Right lobe of liver (tissue), 6 donors: ENCODE results near the gene CDIP1. TPM values are rescaled to one million over a fixed set of nuclear protein-coding genes. Genes with fewer than 3 reads are reported as not detected.

Experiments
- ATAC-seq, 4 donors: fragments of 200-7000 bp; cut with Tn5 transposase; one replicate each; pipeline ENCODE4 v1.9.1; 2020; ENCODE audit warnings: mild to moderate bottlenecking in 4 of 4, moderate library complexity in 4 of 4
- DNase-seq, 3 donors: peaks; one replicate each; pipeline ENCODE4 v3.0.0-alpha.2; 2020
- H3K27ac ChIP-seq, 3 donors: fragments of 200-600 bp; one replicate each; pipeline ENCODE4 v1.8.0; 2022
- H3K27me3 ChIP-seq, 2 donors: fragments of 200-600 bp; one replicate each; pipeline ENCODE4 v1.8.0; 2022
- H3K36me3 ChIP-seq, 4 donors: fragments of 200-600 bp; sonication (generic) in 1 of 4; one replicate each; pipeline versions ENCODE4 v1.5.1 to v1.8.0; 2017 to 2022; ENCODE audit warnings: control low read depth in 1 of 4
- H3K4me1 ChIP-seq, 4 donors: fragments of 200-600 bp; sonication (generic) in 1 of 4; one replicate each; pipeline versions ENCODE4 v1.5.1 to v1.8.0; 2017 to 2022; ENCODE audit warnings: control low read depth in 1 of 4
- H3K4me3 ChIP-seq, 3 donors: fragments of 200-600 bp; one replicate each; pipeline ENCODE4 v1.8.0; 2022
- H3K9me3 ChIP-seq, 4 donors: fragments of 200-600 bp; sonication (generic) in 1 of 4; one replicate each; pipeline versions ENCODE4 v1.5.1 to v1.8.0; 2017 to 2022; ENCODE audit warnings: control low read depth in 1 of 4
- POLR2A ChIP-seq: fragments of 450-650 bp; IDR thresholded peaks from one replicate; pipeline ENCODE4 v1.6.1; 2017; ENCODE audit warnings: antibody characterized with exemption, mild to moderate bottlenecking
- WGBS: methylation state at CpG from one replicate; pipeline ENCODE4 v1.1.6; 2018; ENCODE audit warnings: low coverage, low lambda C conversion rate; ENCODE audit not compliant: insufficient coverage; ENCODE audit errors: missing lambda C conversion rate; 5-methylcytosine and 5-hydroxymethylcytosine counted together
- intact Hi-C, 2 donors: fragments of 100-400 bp; cut with DNase I; formaldehyde crosslinking; loops; one replicate each; pipeline versions ENCODE4 v1.11.2 to v1.14.1; 2022
- total RNA-seq, 6 experiments: library from RNA; depleted of rRNA in 2 of 6; stranded (reverse); fragments of >200 nt in 2 of 6; fragmentation: NEBNext Ultra II Directional in 3 of 6; extraction: Animal tissue kit (Norgen Biotek cat#: 25700) in 3 of 6; gene quantifications; one replicate each; pipeline versions ENCODE4 v1.1.0 to v1.2.4, GENCODE V29; 2016 to 2023
- TF ChIP-seq, protein P1 (sequence below), 4 donors: fragments of 200-600 bp in 3 of 4; fragments of 450-650 bp in 1 of 4; IDR thresholded peaks; one replicate each; pipeline versions ENCODE4 v1.5.1 to v1.8.0; 2016 to 2022; ENCODE audit warnings: antibody characterized with exemption in 4 of 4, mild to moderate bottlenecking in 2 of 4
- donor health status: DM: no; HTN: yes; CAD: no.
- donor health status: DM: no; HTN: no; CAD: no.
- donor health status: DM: no; HTN: no; CAD: no.
- donor health status: DM: no; HTN: yes; CAD: no.
- donor health status: DM: no; HTN: yes; CAD: no.

Gene CDIP1
- total RNA-seq, 6 experiments from 2014 or later = 15.7 to 23.2 (median 18.4) TPM

DNA sequence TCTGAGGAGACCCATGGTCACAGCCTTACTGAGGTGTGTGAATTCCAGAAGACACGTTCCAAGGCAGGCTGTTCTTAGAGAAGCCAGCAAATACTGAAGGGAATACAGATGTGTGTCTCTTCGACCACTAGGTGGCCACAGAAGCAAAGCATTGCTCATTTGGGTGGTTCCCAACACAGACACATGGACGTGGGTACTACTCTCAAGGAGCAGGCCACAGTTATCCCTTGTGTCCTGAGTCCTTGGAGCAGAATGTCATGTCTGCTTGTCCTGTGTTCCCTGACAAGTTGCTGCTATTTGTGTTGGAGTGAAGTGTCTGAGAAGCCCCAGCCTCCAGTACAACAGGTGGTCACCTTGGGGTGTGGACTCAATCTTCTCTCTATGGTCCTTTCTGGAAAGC lies 32.1 kb downstream of the CDIP1 start:
- Histone ChIP-seq H3K4me1 (peaks cover 0 to 10% (median 0%) of the 10 kb centered on the region in 4 donors), H3K27ac (no peak overlapping the region), H3K9me3 (no peaks in the 10 kb centered on the region), H3K36me3 (peaks cover 0 to 52% (median 26%) of the 10 kb centered on the region in 4 donors), H3K27me3 (no peaks in the 10 kb centered on the region), H3K4me3 (no peak overlapping the region)
- intact Hi-C loops = loop anchor here in 1 of 2 donors (10.0 kb wide), 1 partner anchor 48 kb away; the partner anchor contains the start of gene C16orf96
- ATAC-seq (peak; percentile 78 to 87 (median 78)), DNase-seq (peak in 1 of 3 donors; percentile 63)
- TF ChIP-seq POLR2A = no peak
- TF ChIP-seq, protein P1, sequence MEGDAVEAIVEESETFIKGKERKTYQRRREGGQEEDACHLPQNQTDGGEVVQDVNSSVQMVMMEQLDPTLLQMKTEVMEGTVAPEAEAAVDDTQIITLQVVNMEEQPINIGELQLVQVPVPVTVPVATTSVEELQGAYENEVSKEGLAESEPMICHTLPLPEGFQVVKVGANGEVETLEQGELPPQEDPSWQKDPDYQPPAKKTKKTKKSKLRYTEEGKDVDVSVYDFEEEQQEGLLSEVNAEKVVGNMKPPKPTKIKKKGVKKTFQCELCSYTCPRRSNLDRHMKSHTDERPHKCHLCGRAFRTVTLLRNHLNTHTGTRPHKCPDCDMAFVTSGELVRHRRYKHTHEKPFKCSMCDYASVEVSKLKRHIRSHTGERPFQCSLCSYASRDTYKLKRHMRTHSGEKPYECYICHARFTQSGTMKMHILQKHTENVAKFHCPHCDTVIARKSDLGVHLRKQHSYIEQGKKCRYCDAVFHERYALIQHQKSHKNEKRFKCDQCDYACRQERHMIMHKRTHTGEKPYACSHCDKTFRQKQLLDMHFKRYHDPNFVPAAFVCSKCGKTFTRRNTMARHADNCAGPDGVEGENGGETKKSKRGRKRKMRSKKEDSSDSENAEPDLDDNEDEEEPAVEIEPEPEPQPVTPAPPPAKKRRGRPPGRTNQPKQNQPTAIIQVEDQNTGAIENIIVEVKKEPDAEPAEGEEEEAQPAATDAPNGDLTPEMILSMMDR (IDR thresholded peaks at IDR 0.05) = peak; percentile 73 to 83 (median 79)
- 33% methylated on average over 1 of the region's 3 CpGs for WGBS

DNA sequence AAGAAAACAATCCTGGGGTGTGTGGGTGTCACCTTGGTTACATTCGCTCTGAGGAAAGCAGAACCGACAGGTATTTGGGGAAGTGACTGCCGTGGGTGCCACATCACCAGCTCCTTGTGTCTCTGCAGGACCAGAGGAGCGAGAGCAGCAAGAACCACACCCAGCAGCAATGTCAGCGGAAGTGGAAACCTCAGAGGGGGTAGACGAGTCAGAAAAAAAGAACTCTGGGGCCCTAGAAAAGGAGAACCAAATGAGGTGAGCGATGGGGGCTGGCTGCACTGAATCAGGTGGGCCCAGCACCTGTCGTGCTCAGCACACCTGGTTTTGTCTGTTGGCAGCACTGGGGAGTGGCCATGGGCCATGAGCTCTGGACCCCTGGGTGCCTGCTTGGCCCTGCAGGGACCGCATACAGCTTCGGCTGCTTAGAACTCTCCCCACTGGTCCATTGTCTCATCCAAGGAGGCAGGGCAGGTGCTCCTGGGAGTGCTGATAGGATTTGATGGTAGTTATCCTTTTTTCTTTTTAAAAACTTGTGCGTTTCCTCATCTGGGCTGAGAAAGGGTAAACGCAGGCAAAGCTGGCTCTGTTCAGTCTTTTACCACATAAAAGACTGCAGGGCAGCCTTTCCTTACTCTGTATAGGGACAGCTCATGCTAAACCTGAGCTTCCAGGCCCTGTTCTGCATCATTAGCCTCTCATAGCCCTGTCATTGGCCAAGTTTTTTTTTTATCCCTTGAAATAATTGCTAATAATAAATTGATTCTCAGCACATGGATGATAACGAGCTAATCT lies 33.0 kb downstream of the CDIP1 start:
- H3K36me3 ChIP-seq = peaks cover 0 to 43% (median 23%) of the 10 kb centered on the region in 4 donors
- H3K4me3 ChIP-seq = no peak overlapping the region
- peak overlapping the region in 2 of 3 donors; percentile 1 to 39 for H3K27ac ChIP-seq
- no peaks in the 10 kb centered on the region for H3K9me3 ChIP-seq
- peak in 2 of 3 donors; percentile 41 to 70 for DNase-seq
- peaks cover 0 to 19% (median 5%) of the 10 kb centered on the region in 4 donors for H3K4me1 ChIP-seq
- TF ChIP-seq POLR2A = no peak
- TF ChIP-seq, protein P1 (IDR thresholded peaks at IDR 0.05) = no peak
- intact Hi-C loops = loop anchor here in 1 of 2 donors (10.0 kb wide), 1 partner anchor 49 kb away; the partner anchor contains the start of gene C16orf96
- ATAC-seq = peak in 3 of 4 donors; percentile 5 to 37 (median 29)
- H3K27me3 ChIP-seq = no peaks in the 10 kb centered on the region
- 67% methylated on average over 13 of the region's 13 CpGs for WGBS

DNA sequence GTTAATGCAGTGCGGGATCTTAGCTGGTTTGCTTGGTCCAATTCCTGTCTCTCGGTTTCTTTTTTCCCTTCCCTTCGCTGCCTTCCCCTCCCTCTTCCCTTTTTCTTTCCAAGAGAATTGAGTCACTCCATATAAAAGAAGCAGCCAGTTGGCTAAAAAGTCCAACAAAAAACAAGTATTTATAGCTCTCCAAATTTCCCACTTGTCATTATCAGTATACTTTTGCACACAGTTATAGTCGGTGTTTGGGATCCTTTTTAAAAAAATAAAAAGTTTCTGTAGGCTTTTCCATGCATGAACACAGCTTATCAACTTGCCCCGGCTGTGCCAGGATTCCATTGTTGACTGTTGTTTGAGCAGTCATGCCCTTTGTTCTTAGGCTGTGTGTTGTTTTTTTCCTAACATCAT lies 37.5 kb downstream of the CDIP1 start:
- intact Hi-C loops = loop anchor here in 1 of 2 donors (10.0 kb wide), 1 partner anchor 54 kb away; the partner anchor contains the start of gene C16orf96
- Histone ChIP-seq H3K4me1 (peaks cover 0 to 20% (median 8%) of the 10 kb centered on the region in 4 donors), H3K36me3 (peaks cover 0 to 10% (median 3%) of the 10 kb centered on the region in 4 donors), H3K9me3 (no peaks in the 10 kb centered on the region), H3K27me3 (no peaks in the 10 kb centered on the region), H3K27ac (peak overlapping the region; percentile 58 to 82 (median 66)), H3K4me3 (no peak overlapping the region)
- DNase-seq = peak in 1 of 3 donors; percentile 30
- ATAC-seq = peak; percentile 64 to 81 (median 77)
- no peak for TF ChIP-seq POLR2A
- TF ChIP-seq, protein P1 (IDR thresholded peaks at IDR 0.05) = no peak
- WGBS = 29% methylated on average over 5 of the region's 5 CpGs

DNA sequence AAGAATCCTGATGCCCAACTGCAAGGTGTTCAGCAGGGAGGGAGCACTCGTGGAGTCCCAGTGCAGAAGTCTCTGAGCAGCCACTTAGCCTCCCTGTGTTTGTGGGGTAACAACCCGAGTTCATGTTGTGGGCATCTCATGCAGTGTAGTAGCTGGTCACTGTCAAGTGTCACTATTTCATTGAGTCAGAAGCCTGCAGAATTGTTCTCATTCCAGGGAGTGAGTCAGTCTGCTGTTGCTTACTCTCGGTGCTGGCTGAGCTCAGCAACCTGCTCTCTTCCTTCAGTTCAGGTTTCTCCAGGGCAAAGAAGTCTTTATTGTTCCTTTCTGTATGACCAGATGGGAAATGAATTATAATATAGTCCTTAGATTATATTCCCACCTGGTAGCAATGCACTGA lies 38.3 kb downstream of the CDIP1 start:
- no peak for TF ChIP-seq POLR2A
- TF ChIP-seq, protein P1 (IDR thresholded peaks at IDR 0.05) = no peak
- H3K4me3 ChIP-seq = no peak overlapping the region
- ATAC-seq (peak; percentile 47 to 88 (median 48)), DNase-seq (no peak)
- no peaks in the 10 kb centered on the region for H3K9me3 ChIP-seq
- peaks cover 0 to 20% (median 8%) of the 10 kb centered on the region in 4 donors for H3K4me1 ChIP-seq
- intact Hi-C loops = loop anchor here in 1 of 2 donors (10.0 kb wide), 1 partner anchor 55 kb away; the partner anchor contains the start of gene C16orf96
- no peaks in the 10 kb centered on the region for H3K27me3 ChIP-seq
- H3K36me3 ChIP-seq = peaks cover 0 to 7% (median 3%) of the 10 kb centered on the region in 4 donors
- WGBS = 33% methylated on average over 2 of the region's 3 CpGs
- peak overlapping the region; percentile 58 to 82 (median 66) for H3K27ac ChIP-seq
